HG02678 (cell line): ENCODE data around the gene TGFBR3.

Experiments used
- ATAC-seq: cut with Tn5 transposase; IDR thresholded peaks from one replicate; pipeline ENCODE4 v1.9.1; 2021; ENCODE audit warnings: mild to moderate bottlenecking, moderate library complexity; ENCODE audit not compliant: unreplicated experiment

The TGFBR3 gene

GRCh38 chr1:91827459-91828321, 58.3 kb downstream of the TGFBR3 start:
- ATAC-seq: no peak

- no peak for ATAC-seq
These were observed 58.9 kb downstream of the TGFBR3 start for GRCh38 chr1:91827087-91827458.

- ATAC-seq: no peak
These were observed 59.3 kb downstream of the TGFBR3 start for GRCh38 chr1:91826649-91827048.

GRCh38 chr1:91826248-91826647, 59.7 kb downstream of the TGFBR3 start:
- no peak for ATAC-seq

GRCh38 chr1:91821126-91821868, 64.7 kb downstream of the TGFBR3 start:
- no peak for ATAC-seq

- ATAC-seq: no peak
These were observed 66.7 kb downstream of the TGFBR3 start for GRCh38 chr1:91819038-91819788.

- no peak for ATAC-seq
These were observed 67.3 kb downstream of the TGFBR3 start for GRCh38 chr1:91818713-91818975.

GRCh38 chr1:91817211-91817905, 68.6 kb downstream of the TGFBR3 start:
- no peak for ATAC-seq

- ATAC-seq: no peak
These were observed 69.9 kb downstream of the TGFBR3 start for GRCh38 chr1:91816031-91816430.

- no peak for ATAC-seq
These were observed 71.5 kb downstream of the TGFBR3 start for GRCh38 chr1:91814448-91814847.

GRCh38 chr1:91813813-91814212, 72.1 kb downstream of the TGFBR3 start:
- no peak for ATAC-seq

- no peak for ATAC-seq
These were observed 74.5 kb downstream of the TGFBR3 start for GRCh38 chr1:91811363-91812025.

GRCh38 chr1:91809317-91809716, 76.6 kb downstream of the TGFBR3 start:
- no peak for ATAC-seq

GRCh38 chr1:91807921-91808620, 77.9 kb downstream of the TGFBR3 start:
- ATAC-seq: no peak

- ATAC-seq: no peak
These were observed 78.9 kb downstream of the TGFBR3 start for GRCh38 chr1:91806769-91807700.

- no peak for ATAC-seq
These were observed 79.7 kb downstream of the TGFBR3 start for GRCh38 chr1:91806181-91806768.

- no peak for ATAC-seq
These were observed 80.6 kb downstream of the TGFBR3 start for GRCh38 chr1:91805311-91805801.

- peak; percentile 3 for ATAC-seq
These were observed 81.4 kb downstream of the TGFBR3 start for GRCh38 chr1:91804546-91805023.
